HepG2 (cell line): ENCODE measurements around the gene CARS1. TPM values are rescaled to one million over a fixed set of nuclear protein-coding genes. Genes with fewer than 3 reads are reported as not detected.

ENCODE experiments used
- CC2D1A ChIP-seq: sonication (generic); formaldehyde crosslinking; IDR thresholded peaks from 2 replicates; pipeline ENCODE4 v1.8.1; 2023; ENCODE audit warnings: mild to moderate bottlenecking, missing genetic modification reagents
- CCDC6 ChIP-seq: sonication (generic); formaldehyde crosslinking; IDR thresholded peaks from 2 replicates; pipeline ENCODE4 v1.8.1; 2022; ENCODE audit warnings: mild to moderate bottlenecking, missing genetic modification reagents, moderate library complexity
- GFI1 ChIP-seq: sonication (generic); formaldehyde crosslinking; IDR thresholded peaks from 2 replicates; pipeline ENCODE4 v1.5.0; 2020; ENCODE audit warnings: missing genetic modification reagents, mild to moderate bottlenecking, borderline replicate concordance
- GTF3A ChIP-seq: sonication (generic); formaldehyde crosslinking; conservative IDR thresholded peaks from 2 replicates; pipeline ENCODE4 v1.4.0; 2020; ENCODE audit warnings: mild to moderate bottlenecking, missing genetic modification reagents
- HNRNPUL1 ChIP-seq: fragments of 200-400 bp; formaldehyde crosslinking; IDR thresholded peaks from 2 replicates; pipeline ENCODE4 v1.6.1; 2017; ENCODE audit warnings: low read depth, mild to moderate bottlenecking, low read length, moderate library complexity
- IKZF4 ChIP-seq: sonication (generic); formaldehyde crosslinking; IDR thresholded peaks from 2 replicates; pipeline ENCODE4 v1.5.1; 2020; ENCODE audit warnings: borderline replicate concordance, mild to moderate bottlenecking, low read depth, missing genetic modification reagents; ENCODE audit errors: not compliant biosample characterization
- KMT2A ChIP-seq: sonication (generic); formaldehyde crosslinking; IDR thresholded peaks from 2 replicates; pipeline ENCODE4 v1.4.0; 2020; ENCODE audit warnings: missing genetic modification reagents
- TEAD3 ChIP-seq: optimal IDR thresholded peaks from 2 replicates; pipeline ENCODE3; 2016; ENCODE audit warnings: borderline replicate concordance
- ZBTB7B ChIP-seq: sonication (generic); formaldehyde crosslinking; IDR thresholded peaks from 2 replicates; pipeline ENCODE4 v1.4.0; 2020; ENCODE audit warnings: missing genetic modification reagents
- ZFP36 ChIP-seq: fragments of 150-350 bp; IDR thresholded peaks from 2 replicates; pipeline ENCODE4 v1.6.1; 2018; ENCODE audit warnings: borderline replicate concordance, low read length, low read depth; ENCODE audit not compliant: partially characterized antibody
- ZNF333 ChIP-seq: sonication (generic); formaldehyde crosslinking; IDR thresholded peaks from 2 replicates; pipeline ENCODE4 v1.4.0; 2020; ENCODE audit warnings: mild to moderate bottlenecking, missing genetic modification reagents, borderline replicate concordance
- ZNF343 ChIP-seq: sonication (generic); formaldehyde crosslinking; IDR thresholded peaks from 2 replicates; pipeline ENCODE4 v1.4.0; 2020; ENCODE audit warnings: mild to moderate bottlenecking, missing genetic modification reagents
- ZNF383 ChIP-seq: sonication (generic); formaldehyde crosslinking; IDR thresholded peaks from 2 replicates; pipeline ENCODE4 v1.4.0; 2020; ENCODE audit warnings: missing genetic modification reagents, mild to moderate bottlenecking, borderline replicate concordance
- ZNF549 ChIP-seq: sonication (generic); formaldehyde crosslinking; IDR thresholded peaks from 2 replicates; pipeline ENCODE4 v1.5.0; 2020; ENCODE audit warnings: missing genetic modification reagents
- ZNF7 ChIP-seq: IDR thresholded peaks from 2 replicates; pipeline ENCODE4 v1.6.1; 2016; ENCODE audit warnings: missing biosample characterization, missing genetic modification reagents
- ZNF746 ChIP-seq: sonication (generic); formaldehyde crosslinking; IDR thresholded peaks from 2 replicates; pipeline ENCODE4 v1.8.0; 2022; ENCODE audit warnings: mild to moderate bottlenecking, missing genetic modification reagents
- polyA plus RNA-seq, 8 experiments: library from polyadenylated mRNA; depleted of rRNA in 3 of 8; stranded (reverse) in 7 of 8; unstranded in 1 of 8; fragments of >200 nt; fragmentation: Illumina TruSeq in 4 of 8; extraction: Trizol in 4 of 8; gene quantifications; 2 replicates each; pipeline versions ENCODE4 v1.2.1 to v1.2.3, GENCODE V29; 2011 to 2016; ENCODE audit warnings: low read depth in 4 of 8, missing spikeins in 1 of 8, mixed read lengths in 1 of 8; ENCODE audit not compliant: insufficient read depth in 1 of 8
- total RNA-seq, 5 experiments: library from RNA; depleted of rRNA; stranded (reverse); fragments of >200 nt; fragmentation: Illumina TruSeq; extraction: Trizol; gene quantifications; 2 replicates each; pipeline ENCODE4 v1.2.3, GENCODE V29; 2016; ENCODE audit warnings: low read depth in 1 of 5
- TF ChIP-seq, protein P1 (sequence below): sonication (generic); formaldehyde crosslinking; IDR thresholded peaks from 2 replicates; pipeline ENCODE4; 2020; ENCODE audit warnings: missing genetic modification reagents, mild to moderate bottlenecking, borderline replicate concordance
- TF ChIP-seq, protein P2 (sequence below): sonication (generic); formaldehyde crosslinking; IDR thresholded peaks from 2 replicates; pipeline ENCODE4 v1.4.0; 2020; ENCODE audit warnings: missing genetic modification reagents
- TF ChIP-seq, protein P3 (sequence below): sonication (generic); formaldehyde crosslinking; IDR thresholded peaks from 2 replicates; pipeline ENCODE4 v1.5.0; 2020; ENCODE audit warnings: mild to moderate bottlenecking, missing genetic modification reagents
- TF ChIP-seq, protein P4 (sequence below): sonication (generic); formaldehyde crosslinking; IDR thresholded peaks from 2 replicates; pipeline ENCODE4 v1.5.0; 2020; ENCODE audit warnings: missing genetic modification reagents

The CARS1 gene
- total and polyA plus RNA-seq, 2 of the 13 experiments (the other 11 are each of a cell fraction or from before 2014, with no cell fraction given): 33.8 to 47.0 TPM

DNA sequence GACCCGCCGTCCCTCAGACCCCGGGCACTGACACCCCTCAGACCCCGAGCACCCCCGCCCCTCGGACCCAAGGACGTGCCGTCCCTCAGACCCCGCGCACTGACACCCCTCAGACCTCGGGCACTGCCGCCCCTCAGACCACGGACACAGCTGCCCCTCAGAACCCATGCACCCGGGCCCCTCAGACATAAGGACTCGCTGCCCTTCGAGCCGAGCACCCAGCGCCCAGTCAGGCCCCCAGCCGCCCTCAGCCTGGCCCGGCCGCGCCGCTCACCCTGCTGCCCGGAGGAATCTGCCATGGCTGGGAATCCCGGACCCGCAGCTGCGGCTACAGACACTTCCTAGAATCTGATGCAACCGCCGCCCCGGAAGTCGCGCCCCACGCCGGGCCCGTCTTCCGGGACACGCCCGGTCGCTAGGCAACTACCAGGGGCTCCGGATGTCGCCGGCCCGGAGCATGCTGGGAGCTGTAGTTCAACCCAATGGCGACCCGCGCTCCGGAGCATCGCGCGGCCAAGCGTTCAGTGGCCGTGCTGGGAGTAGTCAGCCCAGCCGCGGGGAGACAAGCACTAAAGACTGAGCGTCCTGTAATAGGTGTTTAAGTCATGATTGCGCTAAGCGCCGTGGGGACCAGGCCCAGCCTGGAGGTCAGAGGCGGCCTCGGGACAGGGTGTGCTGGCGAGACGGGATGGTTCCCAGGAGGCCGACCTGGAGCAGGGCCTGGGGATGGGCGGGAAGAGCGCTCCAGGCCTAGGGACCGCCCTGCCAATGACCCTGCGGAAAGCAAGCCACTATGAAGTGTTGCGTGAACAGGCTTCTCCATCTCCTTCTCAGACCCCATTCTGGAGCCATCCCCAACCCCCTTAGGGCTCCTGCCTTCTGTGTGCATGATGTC lies at the start of gene CARS1 (continued):
- TF ChIP-seq, protein P1, sequence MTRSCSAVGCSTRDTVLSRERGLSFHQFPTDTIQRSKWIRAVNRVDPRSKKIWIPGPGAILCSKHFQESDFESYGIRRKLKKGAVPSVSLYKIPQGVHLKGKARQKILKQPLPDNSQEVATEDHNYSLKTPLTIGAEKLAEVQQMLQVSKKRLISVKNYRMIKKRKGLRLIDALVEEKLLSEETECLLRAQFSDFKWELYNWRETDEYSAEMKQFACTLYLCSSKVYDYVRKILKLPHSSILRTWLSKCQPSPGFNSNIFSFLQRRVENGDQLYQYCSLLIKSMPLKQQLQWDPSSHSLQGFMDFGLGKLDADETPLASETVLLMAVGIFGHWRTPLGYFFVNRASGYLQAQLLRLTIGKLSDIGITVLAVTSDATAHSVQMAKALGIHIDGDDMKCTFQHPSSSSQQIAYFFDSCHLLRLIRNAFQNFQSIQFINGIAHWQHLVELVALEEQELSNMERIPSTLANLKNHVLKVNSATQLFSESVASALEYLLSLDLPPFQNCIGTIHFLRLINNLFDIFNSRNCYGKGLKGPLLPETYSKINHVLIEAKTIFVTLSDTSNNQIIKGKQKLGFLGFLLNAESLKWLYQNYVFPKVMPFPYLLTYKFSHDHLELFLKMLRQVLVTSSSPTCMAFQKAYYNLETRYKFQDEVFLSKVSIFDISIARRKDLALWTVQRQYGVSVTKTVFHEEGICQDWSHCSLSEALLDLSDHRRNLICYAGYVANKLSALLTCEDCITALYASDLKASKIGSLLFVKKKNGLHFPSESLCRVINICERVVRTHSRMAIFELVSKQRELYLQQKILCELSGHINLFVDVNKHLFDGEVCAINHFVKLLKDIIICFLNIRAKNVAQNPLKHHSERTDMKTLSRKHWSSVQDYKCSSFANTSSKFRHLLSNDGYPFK (CRISPR knock-in tag): peak; percentile 71; the same call in 1 of the 2 replicates
- TF ChIP-seq ZNF7 (CRISPR knock-in tag) (no peak), CC2D1A (CRISPR knock-in tag) (no peak), KMT2A (CRISPR knock-in tag) (peak; percentile 87), GTF3A (CRISPR knock-in tag) (no peak; the same call in 1 of the 2 replicates), ZFP36 (no peak), IKZF4 (CRISPR knock-in tag) (peak; percentile 91), GFI1 (CRISPR knock-in tag) (no peak), ZBTB7B (CRISPR knock-in tag) (peak; percentile 52; the same call in 1 of the 2 replicates), ZNF343 (CRISPR knock-in tag) (0 out of 2 replicates have a peak, but pooled peaks have one; percentile 28), ZNF333 (CRISPR knock-in tag) (no peak), HNRNPUL1 (no peak), TEAD3 (peak; percentile 5), ZNF549 (no peak), ZNF746 (CRISPR knock-in tag) (no peak; the same call in 1 of the 2 replicates), ZNF383 (CRISPR knock-in tag) (peak; percentile 94; the same call in 1 of the 2 replicates), CCDC6 (CRISPR knock-in tag) (peak; percentile 73; the same call in 1 of the 2 replicates)
- TF ChIP-seq, protein P2, sequence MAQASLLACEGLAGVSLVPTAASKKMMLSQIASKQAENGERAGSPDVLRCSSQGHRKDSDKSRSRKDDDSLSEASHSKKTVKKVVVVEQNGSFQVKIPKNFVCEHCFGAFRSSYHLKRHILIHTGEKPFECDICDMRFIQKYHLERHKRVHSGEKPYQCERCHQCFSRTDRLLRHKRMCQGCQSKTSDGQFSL (CRISPR knock-in tag): no peak
- TF ChIP-seq, protein P3, sequence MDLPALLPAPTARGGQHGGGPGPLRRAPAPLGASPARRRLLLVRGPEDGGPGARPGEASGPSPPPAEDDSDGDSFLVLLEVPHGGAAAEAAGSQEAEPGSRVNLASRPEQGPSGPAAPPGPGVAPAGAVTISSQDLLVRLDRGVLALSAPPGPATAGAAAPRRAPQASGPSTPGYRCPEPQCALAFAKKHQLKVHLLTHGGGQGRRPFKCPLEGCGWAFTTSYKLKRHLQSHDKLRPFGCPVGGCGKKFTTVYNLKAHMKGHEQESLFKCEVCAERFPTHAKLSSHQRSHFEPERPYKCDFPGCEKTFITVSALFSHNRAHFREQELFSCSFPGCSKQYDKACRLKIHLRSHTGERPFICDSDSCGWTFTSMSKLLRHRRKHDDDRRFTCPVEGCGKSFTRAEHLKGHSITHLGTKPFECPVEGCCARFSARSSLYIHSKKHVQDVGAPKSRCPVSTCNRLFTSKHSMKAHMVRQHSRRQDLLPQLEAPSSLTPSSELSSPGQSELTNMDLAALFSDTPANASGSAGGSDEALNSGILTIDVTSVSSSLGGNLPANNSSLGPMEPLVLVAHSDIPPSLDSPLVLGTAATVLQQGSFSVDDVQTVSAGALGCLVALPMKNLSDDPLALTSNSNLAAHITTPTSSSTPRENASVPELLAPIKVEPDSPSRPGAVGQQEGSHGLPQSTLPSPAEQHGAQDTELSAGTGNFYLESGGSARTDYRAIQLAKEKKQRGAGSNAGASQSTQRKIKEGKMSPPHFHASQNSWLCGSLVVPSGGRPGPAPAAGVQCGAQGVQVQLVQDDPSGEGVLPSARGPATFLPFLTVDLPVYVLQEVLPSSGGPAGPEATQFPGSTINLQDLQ (CRISPR knock-in tag): no peak
- TF ChIP-seq, protein P4, sequence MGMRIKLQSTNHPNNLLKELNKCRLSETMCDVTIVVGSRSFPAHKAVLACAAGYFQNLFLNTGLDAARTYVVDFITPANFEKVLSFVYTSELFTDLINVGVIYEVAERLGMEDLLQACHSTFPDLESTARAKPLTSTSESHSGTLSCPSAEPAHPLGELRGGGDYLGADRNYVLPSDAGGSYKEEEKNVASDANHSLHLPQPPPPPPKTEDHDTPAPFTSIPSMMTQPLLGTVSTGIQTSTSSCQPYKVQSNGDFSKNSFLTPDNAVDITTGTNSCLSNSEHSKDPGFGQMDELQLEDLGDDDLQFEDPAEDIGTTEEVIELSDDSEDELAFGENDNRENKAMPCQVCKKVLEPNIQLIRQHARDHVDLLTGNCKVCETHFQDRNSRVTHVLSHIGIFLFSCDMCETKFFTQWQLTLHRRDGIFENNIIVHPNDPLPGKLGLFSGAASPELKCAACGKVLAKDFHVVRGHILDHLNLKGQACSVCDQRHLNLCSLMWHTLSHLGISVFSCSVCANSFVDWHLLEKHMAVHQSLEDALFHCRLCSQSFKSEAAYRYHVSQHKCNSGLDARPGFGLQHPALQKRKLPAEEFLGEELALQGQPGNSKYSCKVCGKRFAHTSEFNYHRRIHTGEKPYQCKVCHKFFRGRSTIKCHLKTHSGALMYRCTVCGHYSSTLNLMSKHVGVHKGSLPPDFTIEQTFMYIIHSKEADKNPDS (CRISPR knock-in tag): no peak
